K562 (cell line): ENCODE data around the gene PAQR4.

ENCODE experiments used
- ETV6 ChIP-seq, 3 experiments: fragments of 150-350 bp in 1 of 3; sonication (generic) in 1 of 3; formaldehyde crosslinking in 1 of 3; IDR thresholded peaks; 2 replicates each; pipeline versions ENCODE4 v1.6.1 to v1.8.0; 2014 to 2022; ENCODE audit warnings: borderline replicate concordance in 2 of 3, low read depth in 2 of 3, antibody characterized with exemption in 1 of 3, low read length in 1 of 3, mild to moderate bottlenecking in 1 of 3, missing genetic modification reagents in 1 of 3
- POLR2A ChIP-seq: fragments of 450-650 bp; conservative IDR thresholded peaks from 2 replicates; pipeline ENCODE4 v1.6.1; 2016
- ZZZ3 ChIP-seq: fragments of 450-650 bp; IDR thresholded peaks from 2 replicates; pipeline ENCODE4 v1.6.1; 2016; ENCODE audit warnings: antibody characterized with exemption, mild to moderate bottlenecking, moderate library complexity
- TF ChIP-seq, protein P1 (sequence below), 3 experiments: IDR thresholded peaks in 2 of 3; conservative IDR thresholded peaks in 1 of 3; 2 replicates each; pipeline ENCODE4 v1.5.1; 2011 to 2012; ENCODE audit warnings: low read length in 3 of 3, mild to moderate bottlenecking in 3 of 3, control low read depth in 2 of 3, improper control_type of control experiment in 1 of 3, inconsistent platforms in 1 of 3, low read depth in 1 of 3, mixed read lengths in 1 of 3, moderate library complexity in 1 of 3; ENCODE audit not compliant: insufficient read depth in 2 of 3
- TF ChIP-seq, protein P2 (sequence below): fragments of 450-650 bp; IDR thresholded peaks from 2 replicates; pipeline ENCODE4 v1.6.1; 2016
- TF ChIP-seq, protein P3 (sequence below): fragments of 250-450 bp; sonication (Bioruptor Pico); IDR thresholded peaks from 2 replicates; pipeline ENCODE4 v1.5.0; 2020; ENCODE audit warnings: mild to moderate bottlenecking, borderline replicate concordance
- TF ChIP-seq, protein P4 (sequence below), 2 experiments: fragments of 450-650 bp in 1 of 2; sonication (generic) in 1 of 2; formaldehyde crosslinking; conservative IDR thresholded peaks; 2 replicates each; pipeline versions ENCODE4 v1.4.0 to v1.8.1; 2020 to 2022; ENCODE audit warnings: mild to moderate bottlenecking in 1 of 2, missing genetic modification reagents in 1 of 2

DNA sequence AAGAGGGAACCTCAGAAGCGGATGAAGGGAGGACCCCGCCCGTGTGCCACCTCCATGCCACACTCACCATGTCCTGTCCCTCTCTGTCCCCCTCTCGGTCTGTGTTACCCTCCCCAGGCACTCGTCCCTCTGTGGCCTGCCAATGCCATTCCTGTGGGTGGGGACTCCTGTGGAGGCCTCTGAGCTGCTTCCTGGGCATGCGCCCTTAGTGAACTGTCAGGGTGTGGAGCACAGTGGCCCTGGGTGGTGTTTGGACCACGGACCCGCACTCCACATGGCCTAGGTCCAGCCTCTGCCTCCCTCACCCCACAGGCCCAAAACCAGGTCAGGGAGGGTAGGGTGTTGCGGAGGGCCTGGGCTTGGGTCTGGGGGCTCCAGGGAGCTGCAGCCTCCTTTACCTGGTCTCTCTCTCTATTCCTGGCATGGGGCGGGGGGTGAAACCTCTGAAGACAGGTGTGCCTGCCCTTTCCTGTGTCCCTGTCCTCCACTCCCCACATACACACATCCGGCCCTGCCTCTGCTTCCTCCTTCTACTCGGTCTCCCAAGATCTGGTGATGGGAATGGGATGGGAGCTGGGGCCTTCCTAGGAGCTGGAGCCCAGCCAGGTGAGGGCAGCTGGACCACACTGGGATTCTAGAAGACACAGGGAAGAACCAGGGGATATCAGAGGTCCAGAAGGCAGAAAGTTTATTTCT lies 22.6 kb downstream of the PAQR4 start:
- TF ChIP-seq, protein P1, sequence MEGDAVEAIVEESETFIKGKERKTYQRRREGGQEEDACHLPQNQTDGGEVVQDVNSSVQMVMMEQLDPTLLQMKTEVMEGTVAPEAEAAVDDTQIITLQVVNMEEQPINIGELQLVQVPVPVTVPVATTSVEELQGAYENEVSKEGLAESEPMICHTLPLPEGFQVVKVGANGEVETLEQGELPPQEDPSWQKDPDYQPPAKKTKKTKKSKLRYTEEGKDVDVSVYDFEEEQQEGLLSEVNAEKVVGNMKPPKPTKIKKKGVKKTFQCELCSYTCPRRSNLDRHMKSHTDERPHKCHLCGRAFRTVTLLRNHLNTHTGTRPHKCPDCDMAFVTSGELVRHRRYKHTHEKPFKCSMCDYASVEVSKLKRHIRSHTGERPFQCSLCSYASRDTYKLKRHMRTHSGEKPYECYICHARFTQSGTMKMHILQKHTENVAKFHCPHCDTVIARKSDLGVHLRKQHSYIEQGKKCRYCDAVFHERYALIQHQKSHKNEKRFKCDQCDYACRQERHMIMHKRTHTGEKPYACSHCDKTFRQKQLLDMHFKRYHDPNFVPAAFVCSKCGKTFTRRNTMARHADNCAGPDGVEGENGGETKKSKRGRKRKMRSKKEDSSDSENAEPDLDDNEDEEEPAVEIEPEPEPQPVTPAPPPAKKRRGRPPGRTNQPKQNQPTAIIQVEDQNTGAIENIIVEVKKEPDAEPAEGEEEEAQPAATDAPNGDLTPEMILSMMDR (IDR thresholded peaks at IDR 0.05 in 2 of 3, conservative IDR thresholded peaks at IDR 0.05 in 1 of 3; ENCODE audit: insufficient read depth in 2 of 3, low read depth in 1 of 3, low read length in 3 of 3) = no peak
- TF ChIP-seq, protein P2, sequence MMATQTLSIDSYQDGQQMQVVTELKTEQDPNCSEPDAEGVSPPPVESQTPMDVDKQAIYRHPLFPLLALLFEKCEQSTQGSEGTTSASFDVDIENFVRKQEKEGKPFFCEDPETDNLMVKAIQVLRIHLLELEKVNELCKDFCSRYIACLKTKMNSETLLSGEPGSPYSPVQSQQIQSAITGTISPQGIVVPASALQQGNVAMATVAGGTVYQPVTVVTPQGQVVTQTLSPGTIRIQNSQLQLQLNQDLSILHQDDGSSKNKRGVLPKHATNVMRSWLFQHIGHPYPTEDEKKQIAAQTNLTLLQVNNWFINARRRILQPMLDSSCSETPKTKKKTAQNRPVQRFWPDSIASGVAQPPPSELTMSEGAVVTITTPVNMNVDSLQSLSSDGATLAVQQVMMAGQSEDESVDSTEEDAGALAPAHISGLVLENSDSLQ = no peak
- TF ChIP-seq, protein P3, sequence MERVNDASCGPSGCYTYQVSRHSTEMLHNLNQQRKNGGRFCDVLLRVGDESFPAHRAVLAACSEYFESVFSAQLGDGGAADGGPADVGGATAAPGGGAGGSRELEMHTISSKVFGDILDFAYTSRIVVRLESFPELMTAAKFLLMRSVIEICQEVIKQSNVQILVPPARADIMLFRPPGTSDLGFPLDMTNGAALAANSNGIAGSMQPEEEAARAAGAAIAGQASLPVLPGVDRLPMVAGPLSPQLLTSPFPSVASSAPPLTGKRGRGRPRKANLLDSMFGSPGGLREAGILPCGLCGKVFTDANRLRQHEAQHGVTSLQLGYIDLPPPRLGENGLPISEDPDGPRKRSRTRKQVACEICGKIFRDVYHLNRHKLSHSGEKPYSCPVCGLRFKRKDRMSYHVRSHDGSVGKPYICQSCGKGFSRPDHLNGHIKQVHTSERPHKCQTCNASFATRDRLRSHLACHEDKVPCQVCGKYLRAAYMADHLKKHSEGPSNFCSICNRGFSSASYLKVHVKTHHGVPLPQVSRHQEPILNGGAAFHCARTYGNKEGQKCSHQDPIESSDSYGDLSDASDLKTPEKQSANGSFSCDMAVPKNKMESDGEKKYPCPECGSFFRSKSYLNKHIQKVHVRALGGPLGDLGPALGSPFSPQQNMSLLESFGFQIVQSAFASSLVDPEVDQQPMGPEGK (CRISPR knock-in tag) = no peak
- no peak for TF ChIP-seq ETV6 (IDR thresholded peaks at IDR 0.05; ENCODE audit: borderline replicate concordance in 1 of 2, low read depth in 2 of 2, low read length in 1 of 2)
- no peak for TF ChIP-seq ETV6 (CRISPR knock-in tag; IDR thresholded peaks at IDR 0.05; ENCODE audit: borderline replicate concordance)
- TF ChIP-seq POLR2A = no peak
- no peak for TF ChIP-seq ZZZ3
- TF ChIP-seq, protein P4, sequence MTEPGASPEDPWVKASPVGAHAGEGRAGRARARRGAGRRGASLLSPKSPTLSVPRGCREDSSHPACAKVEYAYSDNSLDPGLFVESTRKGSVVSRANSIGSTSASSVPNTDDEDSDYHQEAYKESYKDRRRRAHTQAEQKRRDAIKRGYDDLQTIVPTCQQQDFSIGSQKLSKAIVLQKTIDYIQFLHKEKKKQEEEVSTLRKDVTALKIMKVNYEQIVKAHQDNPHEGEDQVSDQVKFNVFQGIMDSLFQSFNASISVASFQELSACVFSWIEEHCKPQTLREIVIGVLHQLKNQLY (CRISPR knock-in tag; conservative IDR thresholded peaks at IDR 0.05) = no peak
